Ishikawa (cell line): ENCODE measurements around the gene XXYLT1.

Source experiments
- CEBPB ChIP-seq: IDR thresholded peaks from 2 replicates; pipeline ENCODE4 v1.6.1; 2012
- CREB1 ChIP-seq: IDR thresholded peaks from 2 replicates; pipeline ENCODE4 v1.6.1; 2012; ENCODE audit warnings: low read depth
- EGR1 ChIP-seq: IDR thresholded peaks from 2 replicates; pipeline ENCODE4 v1.6.1; 2012
- EP300 ChIP-seq: IDR thresholded peaks from 2 replicates; pipeline ENCODE4 v1.6.1; 2012; ENCODE audit warnings: borderline replicate concordance
- FOXM1 ChIP-seq: IDR thresholded peaks from 2 replicates; pipeline ENCODE4 v1.6.1; 2012; ENCODE audit warnings: low read depth, borderline replicate concordance
- NFIC ChIP-seq: IDR thresholded peaks from 2 replicates; pipeline ENCODE4 v1.6.1; 2012
- RAD21 ChIP-seq: IDR thresholded peaks from 2 replicates; pipeline ENCODE4 v1.6.1; 2012; ENCODE audit warnings: low read depth
- TAF1 ChIP-seq: IDR thresholded peaks from 2 replicates; pipeline ENCODE4 v1.6.1; 2012; ENCODE audit warnings: low read depth, mild to moderate bottlenecking
- TCF12 ChIP-seq: IDR thresholded peaks from 2 replicates; pipeline ENCODE4 v1.6.1; 2012; ENCODE audit warnings: low read depth
- TEAD4 ChIP-seq: IDR thresholded peaks from 2 replicates; pipeline ENCODE4 v1.6.1; 2012
- YY1 ChIP-seq: IDR thresholded peaks from 2 replicates; pipeline ENCODE4 v1.6.1; 2012; ENCODE audit warnings: low read depth
- ZBTB7A ChIP-seq: IDR thresholded peaks from 2 replicates; pipeline ENCODE4 v1.6.1; 2012; ENCODE audit warnings: low read depth
- TF ChIP-seq, protein P1 (sequence below): IDR thresholded peaks from 2 replicates; pipeline ENCODE4 v1.6.1; 2012
- TF ChIP-seq, protein P2 (sequence below): IDR thresholded peaks from 2 replicates; pipeline ENCODE4 v1.6.1; 2012; ENCODE audit warnings: low read depth, mild to moderate bottlenecking
- TF ChIP-seq, protein P3 (sequence below): IDR thresholded peaks from 2 replicates; pipeline ENCODE4 v1.6.1; 2012

Gene XXYLT1

DNA sequence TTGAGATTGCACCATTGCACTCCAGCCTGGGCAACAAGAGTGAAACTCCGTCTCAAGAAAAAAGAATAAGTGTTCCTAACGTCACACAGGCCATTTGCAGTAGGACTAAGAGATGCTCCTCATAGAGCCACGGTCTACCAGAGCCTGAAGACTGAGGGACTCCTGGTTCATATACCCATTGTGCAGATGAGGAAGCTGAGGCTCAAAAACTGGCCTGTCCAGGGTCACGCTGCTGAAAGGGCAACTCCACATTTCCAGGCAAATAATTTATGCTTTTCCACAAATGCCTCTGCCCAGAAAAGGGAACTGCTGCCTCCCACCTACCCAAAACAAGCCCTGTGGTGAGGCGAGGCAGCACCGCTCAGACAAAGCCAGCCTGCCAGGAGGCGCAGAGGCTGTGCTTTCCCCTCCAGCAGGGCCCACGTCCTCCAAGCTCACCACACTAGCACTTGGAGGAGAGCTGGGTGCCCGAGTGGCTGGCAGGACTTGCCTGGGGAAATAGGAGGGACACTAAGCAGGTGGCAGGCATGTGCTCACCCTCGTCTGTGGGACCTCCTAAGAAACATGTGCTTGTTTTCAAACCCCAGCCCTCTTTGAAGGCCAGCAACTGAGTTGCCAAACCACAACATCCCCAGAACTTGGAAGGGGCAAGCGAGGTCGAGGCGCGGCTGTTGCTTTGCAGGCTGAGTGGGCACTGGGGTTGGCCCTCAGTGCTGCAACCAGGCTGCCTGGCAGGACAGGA, 195.6 kb downstream of the XXYLT1 start:
- TF ChIP-seq TCF12 (no peak), RAD21 (no peak), TEAD4 (no peak), ZBTB7A (no peak), EP300 (no peak), CREB1 (no peak), CEBPB (no peak), TAF1 (no peak), FOXM1 (no peak), YY1 (no peak), NFIC (no peak)
- TF ChIP-seq, protein P1, sequence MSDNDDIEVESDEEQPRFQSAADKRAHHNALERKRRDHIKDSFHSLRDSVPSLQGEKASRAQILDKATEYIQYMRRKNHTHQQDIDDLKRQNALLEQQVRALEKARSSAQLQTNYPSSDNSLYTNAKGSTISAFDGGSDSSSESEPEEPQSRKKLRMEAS, result no peak
- TF ChIP-seq, protein P2, sequence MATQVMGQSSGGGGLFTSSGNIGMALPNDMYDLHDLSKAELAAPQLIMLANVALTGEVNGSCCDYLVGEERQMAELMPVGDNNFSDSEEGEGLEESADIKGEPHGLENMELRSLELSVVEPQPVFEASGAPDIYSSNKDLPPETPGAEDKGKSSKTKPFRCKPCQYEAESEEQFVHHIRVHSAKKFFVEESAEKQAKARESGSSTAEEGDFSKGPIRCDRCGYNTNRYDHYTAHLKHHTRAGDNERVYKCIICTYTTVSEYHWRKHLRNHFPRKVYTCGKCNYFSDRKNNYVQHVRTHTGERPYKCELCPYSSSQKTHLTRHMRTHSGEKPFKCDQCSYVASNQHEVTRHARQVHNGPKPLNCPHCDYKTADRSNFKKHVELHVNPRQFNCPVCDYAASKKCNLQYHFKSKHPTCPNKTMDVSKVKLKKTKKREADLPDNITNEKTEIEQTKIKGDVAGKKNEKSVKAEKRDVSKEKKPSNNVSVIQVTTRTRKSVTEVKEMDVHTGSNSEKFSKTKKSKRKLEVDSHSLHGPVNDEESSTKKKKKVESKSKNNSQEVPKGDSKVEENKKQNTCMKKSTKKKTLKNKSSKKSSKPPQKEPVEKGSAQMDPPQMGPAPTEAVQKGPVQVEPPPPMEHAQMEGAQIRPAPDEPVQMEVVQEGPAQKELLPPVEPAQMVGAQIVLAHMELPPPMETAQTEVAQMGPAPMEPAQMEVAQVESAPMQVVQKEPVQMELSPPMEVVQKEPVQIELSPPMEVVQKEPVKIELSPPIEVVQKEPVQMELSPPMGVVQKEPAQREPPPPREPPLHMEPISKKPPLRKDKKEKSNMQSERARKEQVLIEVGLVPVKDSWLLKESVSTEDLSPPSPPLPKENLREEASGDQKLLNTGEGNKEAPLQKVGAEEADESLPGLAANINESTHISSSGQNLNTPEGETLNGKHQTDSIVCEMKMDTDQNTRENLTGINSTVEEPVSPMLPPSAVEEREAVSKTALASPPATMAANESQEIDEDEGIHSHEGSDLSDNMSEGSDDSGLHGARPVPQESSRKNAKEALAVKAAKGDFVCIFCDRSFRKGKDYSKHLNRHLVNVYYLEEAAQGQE, result no peak

DNA sequence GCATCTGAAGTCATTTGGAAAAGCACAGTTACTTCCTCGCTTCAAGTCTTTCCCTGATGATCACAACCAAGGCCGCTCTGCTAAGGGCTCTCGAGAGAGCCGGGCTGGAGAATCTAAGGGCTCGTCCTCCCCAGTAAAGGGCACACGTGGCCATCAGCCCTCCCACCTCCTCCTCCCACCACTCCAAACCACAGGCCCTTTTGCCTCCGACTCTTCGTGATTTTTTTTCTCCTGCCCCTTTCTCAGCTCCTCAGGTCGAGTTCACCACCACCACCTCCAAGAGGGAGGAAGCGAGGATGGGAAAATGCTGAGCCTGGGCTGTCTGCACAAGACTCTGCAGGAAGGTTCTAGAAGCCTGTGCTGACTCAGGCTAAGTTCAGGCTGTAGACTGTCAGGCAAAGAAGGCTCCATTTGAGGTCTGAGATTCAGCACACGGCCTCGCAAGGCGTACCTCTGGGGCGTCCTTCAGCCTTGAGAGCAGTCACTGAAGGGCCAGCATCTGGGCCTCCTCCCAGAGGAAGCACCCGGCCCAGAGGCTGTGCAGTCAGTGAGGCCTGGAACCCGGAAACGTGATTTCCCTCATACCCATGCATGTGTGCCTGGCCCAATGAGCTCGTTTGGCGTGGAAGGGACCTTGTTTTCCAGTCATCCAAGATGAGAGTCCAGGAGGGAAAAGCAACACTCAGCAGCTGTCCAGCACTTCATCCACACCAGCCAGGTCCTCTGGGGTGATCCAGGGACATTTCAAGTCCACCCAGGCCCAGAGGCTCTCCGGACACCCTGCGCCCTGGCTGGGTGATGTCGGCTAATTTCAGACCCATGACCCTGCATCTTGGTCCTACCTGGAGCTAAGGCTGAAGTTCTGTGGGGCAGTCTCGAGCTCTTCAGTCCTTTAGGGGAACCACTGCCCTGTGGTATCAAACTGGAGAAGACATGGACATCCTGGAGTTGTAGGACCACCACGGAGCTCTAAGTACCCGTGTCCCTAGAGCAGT, 196.8 kb downstream of the XXYLT1 start:
- TF ChIP-seq, protein P1, result no peak

- TF ChIP-seq EGR1 (no peak), TAF1 (0 out of 2 replicates have a peak, but pooled peaks have one; percentile 20), ZBTB7A (no peak)
Measured at GRCh38 chr3:195072916-195073564, 197.9 kb downstream of the XXYLT1 start.

DNA sequence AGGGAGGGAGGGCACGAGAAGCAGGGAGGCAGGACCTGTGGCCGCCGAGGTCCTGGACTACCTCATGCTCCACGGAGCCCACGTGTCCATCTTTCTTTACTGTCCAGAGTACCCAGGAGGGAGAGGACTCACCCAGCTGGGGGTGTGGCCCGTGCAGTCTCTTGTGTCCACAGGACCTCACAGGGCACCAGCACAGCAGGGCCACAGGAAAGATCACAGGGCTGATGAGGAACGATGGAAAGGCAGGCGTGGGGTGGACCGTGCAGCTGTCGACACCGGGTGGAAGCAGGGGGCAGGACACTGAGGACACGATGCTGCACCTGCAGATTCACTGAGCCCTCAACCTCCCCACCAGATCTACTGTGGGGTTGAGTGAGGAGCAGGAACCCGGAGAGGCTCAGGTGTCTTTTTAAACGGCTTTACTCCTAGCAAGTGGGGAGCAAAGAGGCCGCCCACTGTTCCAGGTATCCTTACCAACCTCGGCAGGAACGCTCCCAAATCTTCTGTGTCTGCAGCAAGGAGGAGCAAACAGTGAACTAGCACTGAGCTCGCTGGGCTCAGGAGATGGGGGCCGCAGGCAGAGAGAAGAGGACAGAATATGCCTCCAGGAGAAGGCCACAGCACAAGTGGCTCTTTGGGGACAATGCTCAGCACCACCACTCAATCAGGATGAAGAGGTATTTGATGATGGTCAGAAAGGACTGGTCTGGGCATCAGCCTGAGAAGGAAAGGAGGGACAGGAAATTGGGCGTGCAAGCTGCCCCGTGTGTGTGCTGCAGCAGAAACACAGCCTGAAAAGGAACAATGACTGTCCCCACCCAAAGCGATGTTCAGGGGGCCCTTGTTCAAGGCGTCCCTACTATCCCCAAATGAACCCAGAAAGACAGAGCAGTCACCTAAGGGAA, 198.8 kb downstream of the XXYLT1 start:
- TF ChIP-seq RAD21 (no peak), ZBTB7A (no peak), TAF1 (no peak), TCF12 (no peak), CEBPB (no peak), CREB1 (no peak), NFIC (no peak), TEAD4 (no peak), EGR1 (no peak)
- TF ChIP-seq, protein P1, result no peak

DNA sequence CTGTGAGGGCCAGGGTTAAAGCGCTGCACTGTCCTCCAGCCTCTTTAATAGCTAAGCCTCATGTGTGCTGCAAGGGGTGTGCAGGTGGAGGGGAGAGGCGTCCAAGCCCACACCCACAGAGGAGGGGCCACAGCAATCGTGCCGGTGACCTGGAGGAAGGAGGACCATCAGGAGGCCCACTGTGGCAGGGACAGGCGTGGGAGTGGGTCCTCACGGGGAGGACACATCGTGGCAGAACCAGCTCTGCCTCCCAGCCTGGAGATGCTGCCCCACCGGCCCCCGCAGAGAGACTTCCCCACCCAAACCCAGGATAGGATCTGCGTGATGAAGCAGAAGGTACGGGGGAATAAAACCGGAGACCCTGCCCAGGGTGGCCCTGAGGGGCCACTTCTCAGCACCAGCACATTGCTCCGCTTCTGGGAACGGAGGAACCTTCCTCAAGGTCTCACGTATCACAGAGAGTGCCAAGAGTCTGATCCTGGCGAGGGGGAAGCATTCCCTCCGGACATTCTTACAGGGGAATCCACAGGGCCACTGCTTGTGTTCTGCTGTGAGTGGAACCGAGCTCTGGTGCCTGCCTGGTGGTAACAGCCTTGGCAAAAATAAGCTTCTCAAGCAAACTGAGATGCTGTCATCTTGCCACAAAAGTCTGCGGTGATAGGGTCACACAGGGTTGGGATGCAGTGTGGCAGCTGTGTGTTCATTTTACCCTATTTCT, 199.8 kb downstream of the XXYLT1 start:
- no peak for TF ChIP-seq TEAD4
- no peak for TF ChIP-seq FOXM1
- no peak for TF ChIP-seq CEBPB
- no peak for TF ChIP-seq RAD21
- no peak for TF ChIP-seq YY1
- no peak for TF ChIP-seq ZBTB7A
- no peak for TF ChIP-seq CREB1
- TF ChIP-seq EP300, result no peak
- TF ChIP-seq, protein P1, result no peak
- TF ChIP-seq NFIC, result no peak
- no peak for TF ChIP-seq TAF1
- TF ChIP-seq EGR1, result no peak
- no peak for TF ChIP-seq TCF12
- TF ChIP-seq, protein P3, sequence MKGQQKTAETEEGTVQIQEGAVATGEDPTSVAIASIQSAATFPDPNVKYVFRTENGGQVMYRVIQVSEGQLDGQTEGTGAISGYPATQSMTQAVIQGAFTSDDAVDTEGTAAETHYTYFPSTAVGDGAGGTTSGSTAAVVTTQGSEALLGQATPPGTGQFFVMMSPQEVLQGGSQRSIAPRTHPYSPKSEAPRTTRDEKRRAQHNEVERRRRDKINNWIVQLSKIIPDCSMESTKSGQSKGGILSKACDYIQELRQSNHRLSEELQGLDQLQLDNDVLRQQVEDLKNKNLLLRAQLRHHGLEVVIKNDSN, result no peak
- TF ChIP-seq, protein P2, result no peak
